Mucosa of descending colon (tissue), 3 donors: ENCODE measurements around the gene NAIF1. TPM values are rescaled to one million over a fixed set of nuclear protein-coding genes. Genes with fewer than 3 reads are reported as not detected.

ENCODE experiments used
- ATAC-seq: fragments of 200-7000 bp; cut with Tn5 transposase; one replicate; pipeline ENCODE4 v1.9.1; 2020; ENCODE audit warnings: mild to moderate bottlenecking, moderate library complexity
- DNase-seq, 3 donors: peaks; one replicate each; pipeline ENCODE4 v3.0.0-alpha.2; 2020
- H3K36me3 ChIP-seq: fragments of 200-600 bp; one replicate; pipeline ENCODE4 v1.8.0; 2021; ENCODE audit warnings: low read depth, mild to moderate bottlenecking
- H3K4me1 ChIP-seq: fragments of 200-600 bp; one replicate; pipeline ENCODE4 v1.8.0; 2021; ENCODE audit warnings: low read depth, mild to moderate bottlenecking
- H3K4me3 ChIP-seq: fragments of 200-600 bp; one replicate; pipeline ENCODE4 v1.8.0; 2021; ENCODE audit warnings: mild to moderate bottlenecking
- H3K9me3 ChIP-seq: fragments of 200-600 bp; one replicate; pipeline ENCODE4 v1.8.0; 2021; ENCODE audit warnings: mild to moderate bottlenecking
- intact Hi-C, 2 donors: fragments of 100-400 bp; cut with DNase I in 1 of 2; cut with micrococcal nuclease in 1 of 2; formaldehyde crosslinking; loops; one replicate each; pipeline versions ENCODE4 v1.11.0 to v1.11.1; 2022; cut with DNase I, micrococcal nuclease
- long read RNA-seq, 2 donors: library from polyadenylated mRNA; unstranded; transcript quantifications; one replicate each; pipeline ENCODE4 v2.0.0, GENCODE V29; 2019 to 2021
- total RNA-seq, 3 donors: library from RNA; stranded (reverse); fragmentation: NEBNext Ultra II Directional in 2 of 3; extraction: Animal tissue kit (Norgen Biotek cat#: 25700) in 2 of 3; gene quantifications; one replicate each; pipeline versions ENCODE4 v1.2.1 to v1.2.4, GENCODE V29; 2021 to 2023
- TF ChIP-seq, protein P1 (sequence below): fragments of 200-600 bp; IDR thresholded peaks from one replicate; pipeline ENCODE4 v1.8.0; 2022; ENCODE audit warnings: antibody characterized with exemption, mild to moderate bottlenecking
- donor health status: DM: no; HTN: no; CAD: no; lungs with moderate emphysema.
- donor health status: DM: no; HTN: no; CAD: no.
- donor health status: DM: no; HTN: yes; CAD: no.

NAIF1 gene, protein sequence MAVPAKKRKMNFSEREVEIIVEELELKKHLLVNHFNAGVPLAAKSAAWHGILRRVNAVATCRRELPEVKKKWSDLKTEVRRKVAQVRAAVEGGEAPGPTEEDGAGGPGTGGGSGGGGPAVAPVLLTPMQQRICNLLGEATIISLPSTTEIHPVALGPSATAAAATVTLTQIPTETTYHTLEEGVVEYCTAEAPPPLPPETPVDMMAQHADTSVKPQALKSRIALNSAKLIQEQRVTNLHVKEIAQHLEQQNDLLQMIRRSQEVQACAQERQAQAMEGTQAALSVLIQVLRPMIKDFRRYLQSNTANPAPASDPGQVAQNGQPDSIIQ
- total RNA-seq = 10 to 100 TPM; 10.4 to 12.6 (median 11.9) TPM
- long read RNA-seq, donor 1, partial matches to known transcripts = 0 of 6 reads
- long read RNA-seq, donor 1, other reads (novel, unspliced or antisense) = 5 of 6 reads
- long read RNA-seq, donor 2, partial matches to known transcripts = 0 of 1 reads
- long read RNA-seq, donor 2, other reads (novel, unspliced or antisense) = 1 of 1 reads

DNA sequence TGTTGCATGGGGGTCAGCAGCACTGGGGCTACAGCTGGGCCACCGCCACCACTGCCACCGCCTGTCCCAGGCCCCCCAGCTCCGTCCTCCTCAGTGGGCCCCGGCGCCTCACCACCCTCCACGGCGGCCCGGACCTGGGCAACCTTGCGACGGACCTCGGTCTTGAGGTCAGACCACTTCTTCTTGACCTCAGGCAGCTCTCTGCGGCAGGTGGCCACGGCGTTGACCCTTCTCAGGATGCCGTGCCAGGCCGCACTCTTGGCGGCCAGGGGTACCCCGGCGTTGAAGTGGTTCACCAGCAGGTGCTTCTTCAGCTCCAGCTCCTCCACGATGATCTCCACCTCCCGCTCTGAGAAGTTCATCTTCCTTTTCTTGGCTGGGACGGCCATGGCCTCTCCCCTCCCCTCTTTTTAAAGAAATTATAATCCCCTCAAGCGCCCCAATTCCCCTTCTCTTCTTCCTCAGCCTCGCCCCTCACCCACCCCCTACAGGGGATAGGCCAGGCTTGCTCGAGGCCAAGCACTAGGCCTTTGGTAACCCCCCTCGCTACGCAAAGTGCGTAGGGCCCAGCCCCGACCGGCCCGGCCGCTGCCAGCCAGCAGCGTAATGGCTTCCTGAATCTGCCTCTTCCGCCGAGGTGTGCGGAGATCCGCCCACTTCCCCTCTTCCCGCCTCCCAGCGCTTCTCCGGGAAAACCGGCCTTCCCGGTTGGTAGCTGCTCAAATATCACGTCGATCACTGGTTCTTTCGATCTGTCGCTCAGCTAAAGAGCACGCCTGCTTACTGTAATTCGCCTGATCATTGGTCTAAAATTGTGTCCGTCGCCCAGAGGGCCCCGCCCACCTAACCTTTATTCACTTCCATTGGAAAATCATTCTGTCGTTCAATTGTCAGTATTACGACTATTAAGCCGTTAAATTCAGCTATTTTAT lies at the start of gene NAIF1:
TSS of gene NAIF1 (minus strand) at position 608 of the 932 bp plus-strand sequence. CDS start at position 389, 219 bp downstream.
- peak; percentile 75 for ATAC-seq
- Histone ChIP-seq H3K4me1 (peaks cover 43% of the 10 kb centered on the region), H3K4me3 (peak within 1 kb of the TSS; percentile 65), H3K36me3 (peaks cover 4% of the 10 kb centered on the region), H3K9me3 (no peaks in the 10 kb centered on the region)
- TF ChIP-seq, protein P1, sequence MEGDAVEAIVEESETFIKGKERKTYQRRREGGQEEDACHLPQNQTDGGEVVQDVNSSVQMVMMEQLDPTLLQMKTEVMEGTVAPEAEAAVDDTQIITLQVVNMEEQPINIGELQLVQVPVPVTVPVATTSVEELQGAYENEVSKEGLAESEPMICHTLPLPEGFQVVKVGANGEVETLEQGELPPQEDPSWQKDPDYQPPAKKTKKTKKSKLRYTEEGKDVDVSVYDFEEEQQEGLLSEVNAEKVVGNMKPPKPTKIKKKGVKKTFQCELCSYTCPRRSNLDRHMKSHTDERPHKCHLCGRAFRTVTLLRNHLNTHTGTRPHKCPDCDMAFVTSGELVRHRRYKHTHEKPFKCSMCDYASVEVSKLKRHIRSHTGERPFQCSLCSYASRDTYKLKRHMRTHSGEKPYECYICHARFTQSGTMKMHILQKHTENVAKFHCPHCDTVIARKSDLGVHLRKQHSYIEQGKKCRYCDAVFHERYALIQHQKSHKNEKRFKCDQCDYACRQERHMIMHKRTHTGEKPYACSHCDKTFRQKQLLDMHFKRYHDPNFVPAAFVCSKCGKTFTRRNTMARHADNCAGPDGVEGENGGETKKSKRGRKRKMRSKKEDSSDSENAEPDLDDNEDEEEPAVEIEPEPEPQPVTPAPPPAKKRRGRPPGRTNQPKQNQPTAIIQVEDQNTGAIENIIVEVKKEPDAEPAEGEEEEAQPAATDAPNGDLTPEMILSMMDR = peak; percentile 20
- intact Hi-C loops = loop anchor here in 1 of 2 donors (10.0 kb wide), 1 partner anchor 48 kb away; no protein-coding TSS in a partner anchor
- DNase-seq = peak; percentile 97 to 99 (median 97)

- ATAC-seq (peak; percentile 17), DNase-seq (peak in 2 of 3 donors; percentile 56 to 63)
- Histone ChIP-seq H3K4me1 (peaks cover 38% of the 10 kb centered on the region), H3K36me3 (no peaks in the 10 kb centered on the region), H3K9me3 (no peaks in the 10 kb centered on the region), H3K4me3 (no peak overlapping the region)
- intact Hi-C loops = loop anchor here (10.0 kb wide), 4 partner anchors 52 to 172 kb away; partner anchors contain the start of genes NAIF1 (in 1 of the 2) and SLC25A25 (in 1 of the 2)
- TF ChIP-seq, protein P1 = no peak
Observed at GRCh38 chr9:128116104-128117083, 49.3 kb upstream of the NAIF1 start.

GRCh38 chr9:128115187-128116103 lies 48.3 kb upstream of the NAIF1 start:
- no peaks in the 10 kb centered on the region for H3K36me3 ChIP-seq
- ATAC-seq = peak; percentile 85
- H3K9me3 ChIP-seq = no peaks in the 10 kb centered on the region
- intact Hi-C loops = loop anchor here (10.0 kb wide), 4 partner anchors 51 to 171 kb away; partner anchors contain the start of genes NAIF1 (in 1 of the 2) and SLC25A25 (in 1 of the 2)
- H3K4me3 ChIP-seq = peak overlapping the region; percentile 24
- TF ChIP-seq, protein P1 = no peak
- DNase-seq = peak; percentile 92 to 96 (median 93)
- peaks cover 38% of the 10 kb centered on the region for H3K4me1 ChIP-seq

- DNase-seq = peak in 2 of 3 donors; percentile 54 to 71
Observed at GRCh38 chr9:128114326-128115186, 47.4 kb upstream of the NAIF1 start.

More at GRCh38 chr9:128114326-128115186, 47.4 kb upstream of the NAIF1 start:
- H3K9me3 ChIP-seq = no peaks in the 10 kb centered on the region
- TF ChIP-seq, protein P1 = no peak
- H3K4me1 ChIP-seq = peaks cover 44% of the 10 kb centered on the region
- intact Hi-C loops = loop anchor here (10.0 kb wide), 4 partner anchors 50 to 170 kb away; partner anchors contain the start of genes NAIF1 (in 1 of the 2) and SLC25A25 (in 1 of the 2)
- H3K36me3 ChIP-seq = no peaks in the 10 kb centered on the region
- ATAC-seq = peak; percentile 0
- H3K4me3 ChIP-seq = peak overlapping the region; percentile 24
